ENCODE results near the gene FAM217A. TPM values are rescaled to one million over a fixed set of nuclear protein-coding genes. Genes with fewer than 3 reads are reported as not detected.

Gene FAM217A
- polyA plus RNA-seq, 1 donor (not counting 4 experiments of a cell fraction or from before 2014, with no cell fraction given), result not detected

GRCh38 chr6:4124351-4124750 is 45.4 kb upstream of the FAM217A start:
- TF ChIP-seq CTCF (optimal IDR thresholded peaks at IDR 0.05 in 1 of 3, IDR thresholded peaks at IDR 0.05 in 1 of 3, conservative IDR thresholded peaks at IDR 0.05 in 1 of 3; ENCODE audit: extremely low read depth in 1 of 3, insufficient read depth in 2 of 3, low read length in 3 of 3), result no peak
- no peak for TF ChIP-seq EZH2 (IDR thresholded peaks at IDR 0.05; ENCODE audit: low read length)
- H3K9me1 ChIP-seq (ENCODE audit: control insufficient read depth, extremely low read depth, insufficient read depth, low read length), result peaks cover 2% of the 10 kb centered on the region
- FAIRE-seq, result no peak
- dilution Hi-C loops (cut with MboI; ENCODE audit: extremely low pct_ligation_motif_present, low sequenced_read_pairs), result no loop called here
- H3K36me3 ChIP-seq (ENCODE audit: control insufficient read depth in 2 of 2, extremely low read depth in 1 of 2, insufficient read depth in 2 of 2, low read length in 2 of 2), result peaks cover 9 to 13% of the 10 kb centered on the region in 2 experiments
- no peak overlapping the region for H3K9ac ChIP-seq (ENCODE audit: control insufficient read depth, extremely low read depth, insufficient read depth, low read length)
- H3K9me3 ChIP-seq (ENCODE audit: control insufficient read depth, low read depth, low read length), result no peaks in the 10 kb centered on the region
- H3K4me3 ChIP-seq (ENCODE audit: control insufficient read depth in 2 of 3, extremely low read depth in 1 of 3, insufficient read depth in 2 of 3, low read depth in 1 of 3, low read length in 3 of 3), result no peak overlapping the region
- H3K27me3 ChIP-seq (ENCODE audit: control insufficient read depth, extremely low read depth, insufficient read depth, low read length), result no peaks in the 10 kb centered on the region
- H3K27ac ChIP-seq (ENCODE audit: control insufficient read depth, insufficient read depth, low read length), result no peak overlapping the region
- H2AFZ ChIP-seq (ENCODE audit: control insufficient read depth, low read length), result no peak overlapping the region
- no peaks in the 10 kb centered on the region for H3K79me2 ChIP-seq (ENCODE audit: control insufficient read depth, insufficient read depth, low read length)
- no peaks in the 10 kb centered on the region for H4K20me1 ChIP-seq (ENCODE audit: control insufficient read depth, extremely low read depth, insufficient read depth, low read length)
- peaks cover 11% of the 10 kb centered on the region for H3K4me1 ChIP-seq (ENCODE audit: control insufficient read depth, extremely low read depth, insufficient read depth, low read length)
- no peak overlapping the region for H3K4me2 ChIP-seq (ENCODE audit: control insufficient read depth, extremely low read depth, insufficient read depth, low read depth, low read length)
- no peak for DNase-seq (ENCODE audit: low read depth, low spot score)

DNA sequence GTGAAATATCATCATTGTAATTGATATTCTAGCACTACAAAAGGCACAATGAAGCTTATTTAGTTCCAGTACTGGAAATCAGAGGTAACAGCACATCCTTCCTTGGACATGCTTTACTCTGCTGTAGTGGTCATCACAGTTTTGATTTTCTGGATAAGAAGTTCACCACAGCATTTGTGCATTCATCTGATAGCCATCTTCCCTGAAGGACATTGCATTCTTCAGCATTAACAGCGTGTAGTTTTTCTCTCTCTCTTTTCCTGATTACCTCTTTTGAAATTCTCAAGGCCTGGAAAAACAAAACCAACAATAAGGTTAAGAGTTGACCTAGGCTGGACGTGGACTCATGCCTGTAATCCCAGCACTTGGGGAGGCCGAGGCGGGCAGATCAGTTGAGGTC is 36.8 kb upstream of the FAM217A start:
- no peaks in the 10 kb centered on the region for H3K79me2 ChIP-seq (ENCODE audit: control insufficient read depth, insufficient read depth, low read length)
- no peak overlapping the region for H3K9ac ChIP-seq (ENCODE audit: control insufficient read depth, extremely low read depth, insufficient read depth, low read length)
- H3K9me1 ChIP-seq (ENCODE audit: control insufficient read depth, extremely low read depth, insufficient read depth, low read length), result no peaks in the 10 kb centered on the region
- H3K27ac ChIP-seq (ENCODE audit: control insufficient read depth, insufficient read depth, low read length), result no peak overlapping the region
- DNase-seq (ENCODE audit: low read depth, low spot score) (no peak), FAIRE-seq (no peak)
- H3K4me1 ChIP-seq (ENCODE audit: control insufficient read depth, extremely low read depth, insufficient read depth, low read length), result no peaks in the 10 kb centered on the region
- peaks cover 6 to 9% of the 10 kb centered on the region in 2 experiments for H3K36me3 ChIP-seq (ENCODE audit: control insufficient read depth in 2 of 2, extremely low read depth in 1 of 2, insufficient read depth in 2 of 2, low read length in 2 of 2)
- no peak overlapping the region for H2AFZ ChIP-seq (ENCODE audit: control insufficient read depth, low read length)
- no peaks in the 10 kb centered on the region for H4K20me1 ChIP-seq (ENCODE audit: control insufficient read depth, extremely low read depth, insufficient read depth, low read length)
- no peaks in the 10 kb centered on the region for H3K9me3 ChIP-seq (ENCODE audit: control insufficient read depth, low read depth, low read length)
- H3K4me3 ChIP-seq (ENCODE audit: control insufficient read depth in 2 of 3, extremely low read depth in 1 of 3, insufficient read depth in 2 of 3, low read depth in 1 of 3, low read length in 3 of 3), result no peak overlapping the region
- H3K27me3 ChIP-seq (ENCODE audit: control insufficient read depth, extremely low read depth, insufficient read depth, low read length), result no peaks in the 10 kb centered on the region
- dilution Hi-C loops (cut with MboI; ENCODE audit: extremely low pct_ligation_motif_present, low sequenced_read_pairs), result no loop called here
- no peak overlapping the region for H3K4me2 ChIP-seq (ENCODE audit: control insufficient read depth, extremely low read depth, insufficient read depth, low read depth, low read length)
- TF ChIP-seq EZH2 (IDR thresholded peaks at IDR 0.05; ENCODE audit: low read length) (no peak), CTCF (optimal IDR thresholded peaks at IDR 0.05 in 1 of 3, IDR thresholded peaks at IDR 0.05 in 1 of 3, conservative IDR thresholded peaks at IDR 0.05 in 1 of 3; ENCODE audit: extremely low read depth in 1 of 3, insufficient read depth in 2 of 3, low read length in 3 of 3) (no peak)

Data from keratinocyte (primary cell).